GM20000 (cell line): ENCODE data around the gene GPC1.

Source experiments
- DNase-seq: peaks from one replicate; pipeline ENCODE4 v3.0.0; 2012; ENCODE audit warnings: low spot score
- TF ChIP-seq, protein P1 (sequence below): IDR thresholded peaks from 2 replicates; pipeline ENCODE4 v1.5.1; 2012; ENCODE audit warnings: mild to moderate bottlenecking, control low read depth; ENCODE audit errors: extremely low read depth, missing control alignments

GPC1 gene

GRCh38 chr2:240430595-240430994, 4.9 kb upstream of the GPC1 start:
- no peak for DNase-seq
- TF ChIP-seq, protein P1, sequence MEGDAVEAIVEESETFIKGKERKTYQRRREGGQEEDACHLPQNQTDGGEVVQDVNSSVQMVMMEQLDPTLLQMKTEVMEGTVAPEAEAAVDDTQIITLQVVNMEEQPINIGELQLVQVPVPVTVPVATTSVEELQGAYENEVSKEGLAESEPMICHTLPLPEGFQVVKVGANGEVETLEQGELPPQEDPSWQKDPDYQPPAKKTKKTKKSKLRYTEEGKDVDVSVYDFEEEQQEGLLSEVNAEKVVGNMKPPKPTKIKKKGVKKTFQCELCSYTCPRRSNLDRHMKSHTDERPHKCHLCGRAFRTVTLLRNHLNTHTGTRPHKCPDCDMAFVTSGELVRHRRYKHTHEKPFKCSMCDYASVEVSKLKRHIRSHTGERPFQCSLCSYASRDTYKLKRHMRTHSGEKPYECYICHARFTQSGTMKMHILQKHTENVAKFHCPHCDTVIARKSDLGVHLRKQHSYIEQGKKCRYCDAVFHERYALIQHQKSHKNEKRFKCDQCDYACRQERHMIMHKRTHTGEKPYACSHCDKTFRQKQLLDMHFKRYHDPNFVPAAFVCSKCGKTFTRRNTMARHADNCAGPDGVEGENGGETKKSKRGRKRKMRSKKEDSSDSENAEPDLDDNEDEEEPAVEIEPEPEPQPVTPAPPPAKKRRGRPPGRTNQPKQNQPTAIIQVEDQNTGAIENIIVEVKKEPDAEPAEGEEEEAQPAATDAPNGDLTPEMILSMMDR = no peak

DNA sequence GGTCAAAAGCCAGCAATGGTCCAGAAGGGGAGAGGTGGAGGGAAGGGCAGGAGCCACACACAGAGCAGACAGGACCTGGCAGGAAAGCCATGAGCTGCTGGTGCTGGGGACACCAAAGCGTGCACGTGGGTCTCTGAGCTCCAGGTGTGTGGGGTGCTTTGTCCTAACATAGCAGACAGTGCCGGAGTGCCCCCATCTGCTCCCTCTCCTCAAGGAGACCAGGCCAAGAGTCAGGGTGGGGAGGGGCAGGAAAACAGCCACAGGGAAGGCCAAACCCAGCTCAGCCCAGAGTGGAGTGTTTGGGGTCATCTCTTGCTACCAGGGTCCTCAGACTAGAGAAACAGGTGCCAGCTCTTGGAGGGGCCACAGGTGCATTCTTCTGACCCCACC, 4.2 kb upstream of the GPC1 start:
- no peak for DNase-seq
- TF ChIP-seq, protein P1 = no peak

DNA sequence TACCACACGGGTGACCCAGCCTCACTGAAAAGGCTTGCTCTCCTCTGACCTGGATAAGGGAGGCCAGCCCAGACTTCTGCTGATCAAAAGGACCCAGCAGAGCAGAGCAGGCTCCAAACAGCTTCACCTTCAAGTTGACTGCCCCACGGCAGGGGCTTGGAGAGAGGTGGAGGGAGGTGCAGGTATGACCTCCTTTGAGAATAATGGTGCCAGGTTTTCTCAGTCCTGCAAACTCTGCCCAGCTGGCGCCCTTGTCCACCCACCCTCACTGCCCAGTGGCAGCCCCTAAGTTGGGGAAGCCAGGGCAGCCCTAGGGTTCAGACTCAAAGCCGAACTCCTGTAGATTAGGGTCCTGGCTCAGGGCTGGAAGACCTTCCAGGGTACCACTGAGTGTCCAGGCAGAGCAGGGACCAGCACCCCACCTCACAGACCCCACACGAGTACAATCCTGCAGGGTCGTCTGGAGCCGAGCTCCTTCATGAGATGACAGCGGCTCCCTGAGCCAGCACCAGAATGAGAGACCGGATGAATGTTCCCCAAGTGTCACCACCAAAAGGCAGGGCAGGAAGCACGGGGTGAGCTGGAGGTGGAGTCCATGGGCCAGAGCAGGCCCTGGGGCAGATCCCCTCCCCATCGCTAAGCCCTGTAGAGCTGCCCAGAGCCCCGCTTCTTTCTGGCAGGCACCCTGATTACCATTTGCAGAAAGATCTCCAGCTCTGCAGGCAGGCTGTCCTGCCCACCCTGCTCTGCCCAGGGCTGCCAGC, 3.6 kb upstream of the GPC1 start:
- no peak for DNase-seq
- TF ChIP-seq, protein P1 = no peak

DNA sequence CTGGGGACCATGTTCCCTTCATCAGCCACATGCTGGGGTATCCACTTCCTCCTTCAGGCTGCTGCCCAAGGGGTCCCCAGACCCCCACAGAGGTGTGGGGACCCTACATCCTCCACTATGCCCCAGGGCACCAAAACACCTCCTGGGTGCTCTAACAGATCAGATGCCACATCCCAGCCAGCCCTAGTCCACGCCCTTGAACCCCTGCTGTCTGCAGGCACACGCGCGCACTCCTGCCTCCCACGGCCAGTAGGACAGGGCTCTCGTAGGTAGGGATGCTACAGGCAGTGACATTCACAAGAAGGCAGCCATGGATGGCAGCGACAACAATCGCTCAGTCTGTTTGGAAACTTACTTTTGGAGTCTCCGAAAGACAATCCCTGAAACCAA, 3.0 kb upstream of the GPC1 start:
- TF ChIP-seq, protein P1 = no peak
- no peak for DNase-seq

DNA sequence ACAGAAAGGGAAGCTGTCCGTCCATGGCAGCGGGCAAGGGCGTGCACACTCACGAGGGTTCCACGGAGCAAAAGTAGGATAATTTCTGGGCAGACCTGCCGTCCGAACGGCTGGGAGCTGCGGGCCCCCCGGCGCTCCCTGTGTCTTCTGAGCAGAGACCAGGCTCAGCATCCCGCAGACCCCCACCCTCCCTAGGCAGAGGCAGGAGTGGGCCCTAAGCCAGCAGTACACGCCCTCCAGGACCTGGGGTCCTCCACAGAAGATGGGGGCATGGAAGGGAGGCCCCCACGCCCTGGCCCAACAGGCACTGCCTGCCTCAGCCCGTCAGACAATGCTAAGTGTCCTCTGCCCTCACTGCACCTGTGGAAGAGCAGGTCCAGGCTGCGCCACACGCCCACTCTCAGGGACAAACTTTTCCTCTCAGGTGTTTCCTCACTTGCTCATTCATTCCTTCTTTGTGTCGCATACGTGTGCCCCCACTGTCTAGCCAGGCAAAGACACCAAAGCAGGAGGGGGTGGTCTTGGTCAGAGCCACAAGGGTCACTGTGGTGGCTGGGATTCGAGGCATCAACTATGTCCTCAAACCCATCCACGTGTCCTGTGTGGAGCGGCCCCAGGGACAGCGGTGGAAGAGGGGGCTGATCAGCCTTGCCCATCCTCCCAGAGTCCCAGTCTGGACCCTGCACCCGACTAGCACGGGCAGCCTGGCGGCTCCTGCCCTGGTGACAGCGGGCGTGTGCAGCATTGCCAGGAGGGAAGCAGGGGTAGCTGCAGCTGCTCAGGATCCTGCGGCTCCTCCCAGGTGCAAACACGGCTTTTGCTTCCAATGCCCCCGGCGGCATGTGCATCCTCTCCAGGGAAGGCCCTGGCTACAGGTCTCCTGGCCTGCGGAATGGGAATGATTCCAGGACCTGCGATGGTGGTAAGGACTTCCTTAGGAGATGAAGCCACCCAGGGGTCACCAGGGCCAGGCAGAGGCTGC, 2.4 kb upstream of the GPC1 start:
- DNase-seq = no peak
- TF ChIP-seq, protein P1 = no peak

- TF ChIP-seq, protein P1 = no peak
- peak; percentile 32 for DNase-seq
These were observed 1.3 kb upstream of the GPC1 start for GRCh38 chr2:240433973-240434727.
